Stimulated activated CD4-positive, alpha-beta T cell treated with anti-CD3 and anti-CD28 coated beads, Interleukin-2, amount 100 ng/mL, for 4 hours (primary cell): Measurements from ENCODE around the gene PKHD1.

Experiments
- DNase-seq: peaks from one replicate; pipeline ENCODE4 v3.0.0-alpha.2; 2020; ENCODE audit warnings: low read depth

Gene PKHD1

DNA sequence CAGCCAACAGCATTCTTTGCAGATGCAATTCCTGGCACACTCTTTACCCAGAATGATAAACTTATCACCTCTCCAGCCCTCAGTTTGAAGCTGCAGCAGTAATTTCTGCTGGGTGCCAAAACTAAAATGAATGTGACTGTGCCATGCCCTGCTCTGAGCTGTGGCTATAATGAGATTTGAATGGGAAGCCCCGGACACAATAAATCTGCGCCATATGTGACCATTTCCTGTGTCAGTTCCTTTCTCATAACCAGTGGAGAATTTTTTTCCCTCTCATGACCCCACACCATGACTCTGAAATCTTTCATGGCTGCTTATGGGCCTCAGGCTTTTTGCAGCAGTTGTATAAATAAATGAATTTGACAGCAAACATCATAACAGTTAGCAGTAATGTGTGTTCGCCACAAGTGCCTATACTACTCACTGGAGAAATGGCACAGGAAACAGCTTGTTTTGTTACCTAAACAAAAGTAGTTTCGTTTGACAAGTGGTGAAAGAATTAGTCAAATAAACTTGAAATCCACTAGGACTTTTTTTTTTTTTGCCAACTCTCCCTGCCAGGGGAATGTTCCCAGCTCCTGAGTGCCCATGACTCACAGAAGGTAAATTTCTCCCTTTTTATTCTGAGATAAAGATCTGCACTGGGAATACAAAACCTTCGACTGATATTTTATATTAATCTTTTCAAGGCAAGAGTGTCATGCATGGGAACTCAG is 408.4 kb downstream of the PKHD1 start:
- DNase-seq: no peak

GRCh38 chr6:51678274-51678673 is 409.1 kb downstream of the PKHD1 start:
- DNase-seq: no peak

- DNase-seq: no peak
These were observed 411.5 kb downstream of the PKHD1 start for GRCh38 chr6:51675922-51676275.

GRCh38 chr6:51675020-51675921 is 412.1 kb downstream of the PKHD1 start:
- no peak for DNase-seq

GRCh38 chr6:51663525-51663924 is 423.9 kb downstream of the PKHD1 start:
- no peak for DNase-seq

DNA sequence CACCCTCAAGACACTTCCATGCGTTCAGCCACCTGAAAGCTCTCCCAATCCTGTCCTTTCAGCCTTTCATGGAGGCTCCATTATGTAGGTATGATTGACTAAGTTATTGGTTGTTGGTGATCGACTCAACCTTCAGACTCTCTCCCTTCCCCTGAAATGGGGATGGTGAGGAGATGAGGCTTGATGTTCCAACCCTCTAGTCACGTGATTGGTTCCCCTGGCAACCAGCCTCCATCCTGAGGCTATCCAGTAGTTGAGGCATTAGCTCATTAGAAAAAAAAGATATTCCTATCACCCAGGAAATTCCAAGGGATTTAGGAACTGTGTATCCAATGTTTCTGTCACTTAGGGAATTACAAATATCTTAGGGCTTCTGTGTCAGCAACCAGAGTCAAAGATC is 426.6 kb downstream of the PKHD1 start:
- no peak for DNase-seq

DNA sequence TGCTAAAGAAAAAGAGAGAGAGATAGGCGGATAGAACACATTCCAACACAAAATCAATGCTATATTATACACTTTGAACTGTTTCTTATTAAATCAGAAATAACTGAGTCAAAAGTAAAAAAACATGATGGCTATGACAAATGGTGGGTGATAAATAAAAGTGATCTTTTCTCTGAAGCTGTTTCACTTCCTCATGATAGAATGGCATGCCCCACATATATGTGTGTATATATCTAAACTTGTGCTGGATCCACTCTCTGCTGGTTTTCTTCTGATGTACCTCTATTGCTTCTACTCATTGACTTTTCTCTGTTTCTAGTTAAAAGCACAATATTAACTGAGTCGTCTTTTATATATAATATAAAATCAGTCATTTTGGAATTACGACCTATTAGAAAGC is 429.9 kb downstream of the PKHD1 start:
- DNase-seq: no peak

DNA sequence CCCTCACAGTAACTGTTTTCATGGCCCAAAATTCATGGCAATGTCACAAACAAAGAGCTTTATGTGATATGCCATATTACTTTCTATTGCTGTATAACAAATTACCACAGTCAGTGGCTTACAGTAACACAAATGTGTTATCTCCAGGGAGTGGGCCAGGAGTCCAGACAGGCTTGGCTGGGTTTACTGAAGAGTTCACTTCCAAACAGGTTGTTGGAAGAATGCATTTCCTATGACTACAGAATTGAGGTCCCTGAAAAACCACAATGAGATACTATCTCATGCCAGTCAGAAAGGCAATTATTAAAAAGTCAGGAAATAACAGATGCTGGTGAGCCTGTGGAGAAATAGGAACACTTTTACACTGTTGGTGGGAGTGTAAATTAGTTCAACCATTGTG is 431.9 kb downstream of the PKHD1 start:
- no peak for DNase-seq

DNA sequence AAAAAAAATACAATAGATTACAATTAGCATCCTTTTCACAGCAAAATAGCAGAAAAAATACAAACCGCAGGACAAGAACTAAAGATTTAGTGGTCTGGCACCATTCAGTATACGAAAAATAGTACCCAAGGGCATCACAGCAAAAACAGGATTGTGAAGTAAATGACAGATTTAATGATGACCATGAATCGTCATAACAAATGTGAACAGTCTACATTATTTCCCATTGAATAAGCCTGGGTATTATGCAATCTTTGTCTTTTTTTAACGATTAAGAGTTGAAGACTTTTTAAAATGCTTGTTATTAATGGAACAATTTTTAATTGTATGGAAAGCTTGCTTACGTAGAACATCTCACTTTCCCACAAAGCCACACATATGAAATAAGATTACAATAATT is 432.8 kb downstream of the PKHD1 start:
- DNase-seq: no peak

DNA sequence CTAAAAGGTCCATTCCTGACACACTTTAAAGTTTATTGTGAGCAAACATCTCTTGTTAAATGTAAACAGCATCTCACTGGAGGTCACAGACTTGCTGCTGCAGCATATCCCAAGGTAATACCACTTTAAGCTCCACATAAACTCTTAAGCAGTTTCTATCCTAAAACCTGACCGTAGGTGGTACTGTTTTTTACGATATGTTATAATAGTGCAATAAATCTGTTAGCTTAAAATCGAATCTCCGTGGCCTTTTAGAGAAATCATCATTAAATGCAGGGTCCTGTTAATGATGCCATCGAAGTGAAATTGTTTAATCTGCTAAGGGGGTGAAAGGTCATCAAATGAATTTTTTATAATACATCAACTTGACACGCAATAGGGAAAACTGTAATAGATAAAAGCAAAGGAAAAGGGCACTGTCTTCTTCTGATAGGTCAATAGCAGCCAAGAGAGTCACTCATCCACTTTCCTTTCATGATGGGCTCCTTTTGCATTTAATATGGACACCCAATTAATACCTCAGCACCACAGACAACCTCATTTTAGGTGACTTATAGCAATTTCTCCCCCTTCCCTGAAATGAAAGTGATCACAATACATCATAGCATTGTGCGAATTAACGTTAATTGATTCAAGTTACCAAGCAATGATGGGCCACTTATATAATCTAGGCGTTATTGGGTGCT is 436.1 kb downstream of the PKHD1 start:
- DNase-seq: no peak

GRCh38 chr6:51648774-51649173 is 438.6 kb downstream of the PKHD1 start:
- DNase-seq: no peak

DNA sequence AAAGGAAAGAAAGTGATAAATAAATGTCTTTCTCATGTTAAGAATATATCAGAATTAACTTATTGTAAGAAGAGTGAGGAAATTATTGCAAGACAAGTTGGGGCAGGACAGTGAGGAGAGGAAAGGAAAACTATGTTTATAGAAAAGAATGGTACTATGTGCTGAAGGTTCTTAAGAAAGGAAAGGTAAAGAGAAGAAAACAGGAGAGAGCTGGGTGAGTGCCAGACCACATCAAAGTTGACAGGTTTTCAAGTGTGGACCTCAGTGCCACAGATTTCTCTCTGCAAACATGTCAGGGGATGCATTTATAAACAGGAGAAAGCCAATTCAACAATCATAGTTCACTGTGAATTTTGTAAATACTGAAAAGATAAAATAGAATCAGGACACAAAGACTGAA is 439.2 kb downstream of the PKHD1 start:
- no peak for DNase-seq

GRCh38 chr6:51644426-51644825 is 443.0 kb downstream of the PKHD1 start:
- no peak for DNase-seq

DNA sequence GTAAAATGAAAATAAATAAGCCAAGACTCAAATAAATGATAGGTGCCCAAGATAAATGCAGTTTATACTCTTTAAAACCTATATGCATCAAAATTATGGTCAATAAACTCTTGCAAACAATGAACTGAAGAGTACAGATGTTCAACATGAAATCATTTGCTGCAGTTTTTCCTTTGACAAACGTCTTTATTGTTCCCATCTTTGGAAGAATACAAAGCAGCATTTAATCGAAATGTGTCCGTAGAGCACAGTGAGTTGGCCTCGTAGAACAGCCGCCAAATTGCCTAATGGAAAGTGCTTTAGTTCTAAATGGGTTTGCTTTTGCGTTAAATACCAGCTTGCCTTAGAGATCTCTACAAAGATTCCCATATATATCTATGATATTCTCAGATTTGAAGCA is 447.4 kb downstream of the PKHD1 start:
- no peak for DNase-seq

- DNase-seq: no peak
These were observed 454.0 kb downstream of the PKHD1 start for GRCh38 chr6:51633424-51633823.

GRCh38 chr6:51630011-51630410 is 457.4 kb downstream of the PKHD1 start:
- DNase-seq: no peak

DNA sequence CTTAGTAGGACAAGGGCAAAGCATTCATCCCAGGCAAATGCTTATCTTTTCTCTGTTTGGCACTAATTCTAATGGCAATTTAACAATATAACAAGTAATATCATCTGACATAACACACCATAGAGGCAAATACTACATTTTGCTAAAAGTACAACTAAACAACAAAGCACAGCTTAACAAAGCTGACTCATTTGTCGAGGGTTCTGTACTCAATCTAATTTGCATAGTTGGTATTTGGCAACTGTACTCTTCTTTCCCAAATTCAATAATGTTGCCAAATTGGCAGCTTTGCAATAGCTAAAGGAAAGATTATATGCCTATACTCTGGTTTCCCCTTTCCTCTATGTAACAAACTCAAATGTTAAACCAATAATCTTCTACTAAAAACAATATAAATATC is 461.0 kb downstream of the PKHD1 start:
- no peak for DNase-seq

GRCh38 chr6:51625566-51625965 is 461.8 kb downstream of the PKHD1 start:
- no peak for DNase-seq

- DNase-seq: no peak
These were observed 466.4 kb downstream of the PKHD1 start for GRCh38 chr6:51620971-51621370.

- no peak for DNase-seq
These were observed 468.2 kb downstream of the PKHD1 start for GRCh38 chr6:51619042-51619799.

DNA sequence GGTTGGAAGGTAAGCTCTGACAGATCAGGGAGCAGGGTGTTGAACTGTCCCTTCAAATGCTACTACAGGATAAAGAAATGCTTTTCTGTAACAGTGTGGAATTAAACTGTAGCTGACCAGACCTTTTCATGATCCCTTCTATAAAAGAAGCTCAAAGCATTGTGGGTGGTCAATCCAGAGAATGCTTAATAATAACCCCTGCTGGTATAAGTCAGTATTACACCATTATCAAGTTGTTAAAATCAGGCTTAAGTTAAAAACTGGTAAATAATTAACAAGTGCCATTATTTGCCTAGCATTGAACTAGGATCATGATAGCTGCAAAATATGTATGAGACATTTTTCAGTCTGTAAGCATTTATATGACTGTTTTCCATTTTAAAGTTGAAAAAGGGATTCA is 468.9 kb downstream of the PKHD1 start:
- no peak for DNase-seq

- DNase-seq: no peak
These were observed 469.7 kb downstream of the PKHD1 start for GRCh38 chr6:51617751-51618150.
